GM12873 (cell line): Measurements from ENCODE around the gene RIPK4.

Experiments used
- CTCF ChIP-seq: IDR thresholded peaks from 2 replicates; pipeline ENCODE4 v1.5.1; 2012; ENCODE audit warnings: low read depth, mild to moderate bottlenecking, moderate library complexity, low read length, control low read depth; ENCODE audit not compliant: insufficient read depth; ENCODE audit errors: missing control alignments

Gene RIPK4

GRCh38 chr21:41767606-41768436 is 969 bp upstream of the RIPK4 start:
- no peak for TF ChIP-seq CTCF

GRCh38 chr21:41765973-41766882 is 624 bp downstream of the RIPK4 start:
- no peak for TF ChIP-seq CTCF

GRCh38 chr21:41765420-41765821 is 1.4 kb downstream of the RIPK4 start:
- no peak for TF ChIP-seq CTCF

GRCh38 chr21:41764558-41765419 is 2.1 kb downstream of the RIPK4 start:
- no peak for TF ChIP-seq CTCF

- no peak for TF ChIP-seq CTCF
Observed at GRCh38 chr21:41763996-41764395, 2.9 kb downstream of the RIPK4 start.

GRCh38 chr21:41763398-41763931 is 3.4 kb downstream of the RIPK4 start:
- no peak for TF ChIP-seq CTCF

GRCh38 chr21:41762753-41763152 is 4.1 kb downstream of the RIPK4 start:
- no peak for TF ChIP-seq CTCF
